H54 (cell line): ENCODE data around the gene UGT3A2.
"Not testable (repeated sequence)": the region's sequence is repeated elsewhere in the genome, so short reads cannot be mapped to it uniquely, and the experiment has no call there.

Experiments used
- DNase-seq: peaks from one replicate; pipeline ENCODE4 v3.0.0; 2011; ENCODE audit warnings: low spot score, mixed read lengths; ENCODE audit not compliant: insufficient read length
- FAIRE-seq: peaks from 3 replicates; lab custom pipeline; 2011; peaks lifted over from hg19 to GRCh38; lab: Jason Lieb, UNC
- POLR2A ChIP-seq: IDR thresholded peaks from 2 replicates; pipeline ENCODE4 v1.6.1; 2011; ENCODE audit warnings: low read depth, mild to moderate bottlenecking, low read length

Gene UGT3A2

DNA sequence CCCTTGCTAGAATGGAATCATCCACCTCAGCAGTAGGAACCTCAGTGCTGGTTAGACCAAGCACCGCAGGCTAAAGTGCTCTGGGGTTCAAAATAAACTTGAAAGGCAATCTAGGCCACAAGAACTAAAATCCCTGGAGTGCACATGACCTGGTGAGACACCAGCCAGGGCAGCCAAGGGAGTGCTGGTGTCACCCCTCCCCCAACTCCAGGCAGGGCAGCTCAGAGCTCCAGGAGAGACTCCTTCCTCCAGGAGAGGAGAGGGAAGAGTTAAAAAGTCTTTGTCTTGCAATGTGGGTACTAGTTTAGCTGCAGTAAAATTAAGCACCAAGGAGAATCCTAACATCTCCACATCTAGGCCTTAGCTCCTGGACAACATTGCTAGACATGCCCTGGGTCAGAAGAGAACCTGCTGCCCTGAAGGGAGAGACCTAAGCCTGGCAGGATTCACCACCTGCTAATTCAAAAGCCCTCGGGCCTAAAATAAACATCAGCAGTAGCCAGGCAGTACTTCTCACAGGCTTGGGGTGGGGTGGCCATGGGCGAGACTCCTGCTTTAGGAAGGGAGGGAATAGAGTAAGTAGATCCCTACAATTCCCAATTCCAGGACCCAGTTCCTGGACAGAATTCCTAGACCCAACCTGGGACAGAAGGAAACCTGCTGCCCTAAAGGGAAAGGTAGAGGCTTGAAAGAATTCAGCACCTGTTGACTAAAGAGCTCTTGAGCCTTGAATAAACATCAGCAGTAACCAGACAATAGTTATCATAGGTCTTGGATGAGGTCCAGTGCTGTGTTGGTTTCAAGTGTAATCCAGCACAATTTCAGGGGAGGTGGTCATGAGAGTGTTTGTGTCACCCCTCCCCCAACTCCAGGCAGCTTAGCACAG, 25.8 kb downstream of the UGT3A2 start:
- no peak for DNase-seq
- no peak for FAIRE-seq

DNA sequence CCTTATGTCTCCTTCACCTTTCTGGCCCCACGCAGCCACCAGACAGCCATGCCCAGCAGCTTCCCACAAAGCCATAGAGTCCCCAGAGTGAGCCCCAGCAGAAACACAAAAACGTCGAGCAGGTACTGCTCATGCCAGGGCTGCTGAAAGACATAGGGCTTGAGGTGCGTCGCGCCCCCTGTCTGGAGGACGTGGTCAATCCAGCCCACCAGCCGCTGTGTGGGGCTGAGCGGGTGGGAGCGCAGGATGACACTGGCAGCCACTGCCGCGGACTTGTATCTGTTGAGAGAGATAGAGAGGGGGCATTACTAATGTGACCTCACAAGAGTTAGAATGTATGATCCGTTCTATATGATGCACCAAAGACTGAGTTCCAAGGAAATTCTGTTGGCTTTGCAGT, 31.0 kb downstream of the UGT3A2 start:
- FAIRE-seq (no peak), DNase-seq (no peak)
- no peak for TF ChIP-seq POLR2A

More for the DNA sequence above, 25.8 kb downstream of the UGT3A2 start:
- TF ChIP-seq POLR2A = no peak

DNA sequence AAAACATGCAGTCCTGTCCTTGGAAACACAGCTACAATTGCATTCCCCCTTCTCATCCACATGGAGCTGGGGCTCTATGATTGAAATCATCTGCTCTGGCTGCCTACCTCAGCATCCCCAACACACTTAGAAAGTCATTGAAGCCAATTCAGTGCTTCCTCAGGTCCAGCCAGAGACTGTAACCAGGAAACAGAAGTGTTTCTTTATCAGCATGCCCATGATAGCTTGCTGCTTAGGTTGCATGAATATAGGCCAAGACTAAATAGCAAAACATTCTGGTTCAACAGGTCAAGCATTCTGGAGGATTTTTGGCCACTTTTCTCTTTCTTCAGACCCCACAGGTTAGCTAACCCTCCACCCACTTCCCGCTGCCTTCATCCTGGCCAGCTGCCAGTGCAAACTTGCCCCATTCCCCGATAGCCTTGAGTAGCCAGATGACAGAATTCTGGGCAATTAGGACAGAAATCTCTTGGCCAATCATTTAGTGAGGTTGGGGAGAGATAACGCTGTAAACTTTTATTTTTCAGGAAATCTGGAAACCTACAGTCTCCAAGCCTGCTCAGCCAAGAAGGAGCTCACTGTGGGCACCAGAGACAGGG, 32.0 kb downstream of the UGT3A2 start:
- FAIRE-seq, DNase-seq: not testable (repeated sequence)

DNA sequence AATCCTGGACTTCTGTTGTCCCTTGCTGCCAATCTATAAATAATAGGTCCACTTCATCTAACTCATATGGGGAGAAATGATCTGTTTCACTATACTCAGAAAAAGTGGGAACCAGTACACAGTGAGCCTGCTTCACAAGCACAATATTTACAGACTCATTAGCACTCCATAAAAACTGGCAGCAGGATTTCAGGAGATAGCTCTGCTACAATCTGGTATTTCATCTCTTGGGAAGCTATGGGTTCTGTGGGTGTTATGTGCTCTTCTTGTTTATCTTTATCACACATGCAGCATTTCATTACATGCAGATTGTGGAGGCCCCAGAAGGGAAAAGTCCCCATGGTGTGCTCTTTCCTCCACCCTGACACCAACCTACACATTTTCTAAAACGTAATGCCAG, 33.2 kb downstream of the UGT3A2 start:
- no peak for TF ChIP-seq POLR2A
- no peak for DNase-seq
- FAIRE-seq = no peak

DNA sequence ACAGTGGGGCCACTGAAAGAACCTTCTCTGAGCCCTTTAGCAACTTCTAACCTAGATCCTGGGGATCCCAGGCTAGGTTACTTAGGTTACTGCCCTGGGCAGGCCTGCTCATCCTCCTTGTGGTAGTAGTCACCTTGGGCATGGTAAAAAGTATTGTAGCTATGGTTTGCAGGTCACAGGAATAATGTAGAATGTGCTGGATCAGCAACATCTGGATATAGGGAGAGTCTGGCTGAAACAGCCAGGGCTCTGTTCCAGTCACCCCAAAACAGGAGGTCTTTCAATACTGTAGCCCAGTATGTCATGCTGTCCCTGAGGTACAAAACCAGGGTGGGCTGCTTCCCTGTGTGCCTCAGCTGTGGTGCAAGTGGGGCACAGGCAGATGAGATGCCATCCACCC, 33.6 kb downstream of the UGT3A2 start:
- FAIRE-seq = no peak
- TF ChIP-seq POLR2A = no peak
- DNase-seq = no peak

DNA sequence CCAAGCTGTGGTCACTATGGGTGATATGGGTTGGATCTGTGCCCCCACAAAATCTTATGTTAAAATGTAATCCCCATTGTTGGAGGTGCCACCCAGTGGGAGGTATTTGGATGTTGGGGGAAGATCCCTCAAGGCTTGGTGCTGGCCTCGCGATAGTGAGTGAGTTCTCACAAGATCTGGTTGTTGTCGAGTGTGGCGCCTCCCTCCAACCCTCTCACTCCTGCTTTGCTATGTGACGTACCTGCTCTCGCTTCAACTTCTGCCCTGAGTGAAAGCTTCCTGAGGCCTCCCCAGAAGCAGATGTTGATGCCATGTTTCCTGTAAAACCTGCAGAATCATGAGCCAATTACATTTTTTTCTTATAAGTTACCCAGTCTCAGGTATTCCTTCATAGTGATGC, 35.5 kb downstream of the UGT3A2 start:
- no peak for DNase-seq
- TF ChIP-seq POLR2A = no peak
- FAIRE-seq = no peak

DNA sequence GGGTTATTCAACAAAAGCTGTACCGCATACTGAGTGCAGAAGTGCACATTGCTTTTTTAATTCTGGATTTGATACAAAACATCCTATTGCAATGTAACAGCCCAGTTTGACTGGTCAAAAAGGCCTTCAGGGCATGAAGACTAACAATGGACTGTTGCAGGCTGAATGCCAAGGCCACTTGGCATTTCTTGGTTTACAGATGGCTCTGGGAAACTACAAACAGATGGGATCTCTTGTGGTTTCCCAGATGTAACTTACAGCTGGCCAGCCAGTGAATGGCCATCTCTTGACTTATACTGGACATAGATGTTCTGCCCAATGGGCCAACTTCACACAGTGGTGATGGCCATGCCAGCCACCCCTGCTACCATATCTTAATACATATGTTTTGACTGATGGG, 36.8 kb downstream of the UGT3A2 start:
- TF ChIP-seq POLR2A = no peak
- FAIRE-seq (no peak), DNase-seq (no peak)

DNA sequence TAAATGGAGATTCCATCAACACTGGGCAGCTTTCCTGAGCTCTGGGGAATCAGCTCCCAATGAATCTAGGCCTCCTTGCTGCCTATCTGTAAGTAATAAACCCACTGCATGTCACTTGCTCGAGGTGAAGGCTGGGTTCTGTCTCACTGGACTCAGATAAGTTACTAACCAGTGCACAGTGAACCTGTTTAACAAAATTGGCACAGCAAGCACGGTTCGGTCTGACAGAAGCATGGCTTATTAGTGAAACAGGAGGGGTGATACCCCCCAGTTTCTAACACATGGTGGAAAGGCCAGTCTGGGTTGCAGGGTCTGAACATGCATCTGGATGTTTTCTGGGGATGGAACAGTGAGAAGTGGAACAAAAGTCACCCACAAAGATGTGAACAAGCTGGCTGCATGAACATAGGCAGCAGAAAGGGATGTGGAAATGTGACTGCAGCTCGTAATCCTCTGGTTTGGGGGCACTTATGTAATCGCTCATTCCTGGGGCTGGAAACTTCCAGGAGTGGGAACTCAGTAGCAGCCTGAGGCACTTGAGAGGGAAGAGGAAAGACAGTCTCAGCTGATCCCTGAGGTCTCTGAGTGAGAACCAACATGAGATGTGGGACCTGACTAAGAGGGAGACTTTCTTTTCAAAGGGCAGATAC, 37.7 kb downstream of the UGT3A2 start:
- no peak for DNase-seq
- no peak for TF ChIP-seq POLR2A
- FAIRE-seq = no peak

DNA sequence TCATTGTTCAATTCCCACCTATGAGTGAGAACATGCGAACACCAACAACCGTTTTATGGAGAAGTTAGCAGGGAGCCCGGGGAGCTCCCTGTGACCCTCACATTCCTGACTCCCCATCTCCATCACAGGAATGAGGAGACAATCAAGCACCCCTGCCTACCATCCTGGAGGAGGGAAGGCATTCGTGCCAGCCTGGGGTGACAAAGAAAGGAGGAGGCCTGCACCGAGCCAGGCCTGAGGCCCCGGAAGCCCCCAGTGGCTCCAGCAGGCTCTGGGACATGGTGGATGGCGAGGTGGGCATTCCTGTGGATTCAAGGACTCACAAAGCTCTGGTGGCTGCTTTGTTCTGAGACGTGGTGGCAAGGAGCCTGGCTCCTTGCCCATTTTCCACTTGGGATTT, 39.0 kb downstream of the UGT3A2 start:
- DNase-seq = no peak
- no peak for TF ChIP-seq POLR2A
- FAIRE-seq = no peak

DNA sequence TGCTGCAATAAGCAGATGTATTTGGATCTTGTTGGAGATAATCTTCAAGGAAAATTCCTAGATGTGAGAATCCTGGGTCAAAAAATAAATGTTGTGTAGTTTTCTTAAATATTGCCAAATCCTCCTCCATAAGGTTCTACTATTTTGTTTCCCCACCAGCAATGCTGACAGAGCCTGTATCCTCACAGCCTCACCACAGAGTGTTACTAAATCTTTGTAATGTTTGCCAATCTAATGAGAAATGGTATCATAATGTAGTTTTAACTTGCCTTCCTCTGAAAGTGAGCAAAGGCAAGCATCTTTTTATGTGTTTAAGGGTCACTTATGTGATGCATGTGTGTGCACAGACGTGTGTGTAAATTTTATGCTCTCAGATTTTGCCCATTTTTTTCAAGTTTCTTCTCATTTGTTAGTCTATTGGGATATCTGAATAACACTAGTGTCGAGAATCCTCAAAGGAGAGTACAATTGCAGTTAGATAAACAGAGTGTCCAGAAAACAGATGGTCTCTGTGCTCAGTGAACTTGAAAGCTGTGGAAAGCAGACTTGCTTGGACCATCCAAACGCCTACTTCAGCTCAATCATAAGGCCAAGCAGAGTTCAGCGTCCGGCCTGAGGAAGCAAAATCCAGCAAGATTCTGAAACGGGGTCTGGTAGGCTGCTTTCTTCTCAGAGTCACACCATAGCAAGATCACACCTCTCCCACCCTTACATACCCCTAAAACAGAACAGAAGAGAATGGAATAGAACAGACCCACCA, 39.8 kb downstream of the UGT3A2 start:
- no peak for TF ChIP-seq POLR2A
- FAIRE-seq (no peak), DNase-seq (no peak)

DNA sequence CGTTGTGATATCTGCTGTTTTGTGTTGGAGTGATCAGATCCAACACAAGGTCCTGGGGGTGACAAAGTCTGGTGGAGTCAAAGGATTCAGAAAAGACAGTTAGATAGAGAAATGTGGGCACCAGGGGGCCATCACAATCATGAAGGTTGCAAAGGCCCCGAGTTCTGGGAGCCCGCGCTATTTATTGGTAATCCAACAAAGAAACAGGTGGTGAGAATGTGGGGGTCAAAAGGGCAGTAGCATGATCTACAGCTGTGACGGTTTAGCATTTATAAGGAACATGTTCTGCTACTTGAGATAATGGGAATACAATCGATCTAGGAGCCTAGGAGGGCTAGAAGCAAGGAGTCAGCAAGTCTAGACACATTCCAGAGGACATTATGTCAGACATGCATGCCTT, 44.4 kb downstream of the UGT3A2 start:
- FAIRE-seq = not testable (repeated sequence)

DNA sequence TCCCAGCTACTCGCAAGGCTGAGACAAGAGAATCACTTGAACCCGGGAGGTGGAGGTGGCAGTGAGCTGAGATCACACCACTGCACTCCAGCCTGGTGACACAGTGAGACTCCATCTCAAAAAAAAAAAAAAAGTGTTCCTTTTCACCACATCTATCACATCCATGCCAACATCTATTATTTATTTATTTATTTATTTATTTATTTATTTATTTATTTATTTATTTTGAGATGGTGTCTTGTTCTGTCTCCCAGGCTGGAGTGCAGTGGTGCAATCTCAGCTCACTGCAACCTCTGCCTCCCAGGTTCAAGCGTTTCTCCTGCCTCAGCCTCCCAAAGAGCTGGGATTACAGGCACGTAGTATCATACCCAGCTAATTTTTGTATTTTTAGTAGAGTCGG, 47.1 kb downstream of the UGT3A2 start:
- DNase-seq, FAIRE-seq: not testable (repeated sequence)

More for the DNA sequence above, 44.4 kb downstream of the UGT3A2 start:
- not testable (repeated sequence) for DNase-seq

DNA sequence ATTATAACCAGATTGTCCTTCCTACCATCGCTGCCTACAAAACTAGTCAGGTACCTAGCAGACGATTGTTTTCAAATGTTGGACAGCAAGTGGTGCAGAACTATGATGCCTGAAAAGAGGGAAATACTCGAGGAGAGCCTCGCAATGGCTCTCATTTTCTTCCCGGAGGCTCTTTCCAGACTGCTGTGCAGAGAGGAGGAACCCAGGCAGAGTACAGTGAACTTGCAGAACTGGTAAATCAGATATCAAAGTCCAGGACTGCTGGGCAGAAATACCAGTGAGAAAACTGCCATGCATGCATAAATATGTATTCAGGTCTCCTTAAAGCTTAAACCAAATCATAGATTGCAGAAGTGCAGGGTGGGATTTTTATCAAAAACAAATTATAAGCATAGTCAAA, 49.1 kb downstream of the UGT3A2 start:
- TF ChIP-seq POLR2A = no peak
- FAIRE-seq (no peak), DNase-seq (no peak)

DNA sequence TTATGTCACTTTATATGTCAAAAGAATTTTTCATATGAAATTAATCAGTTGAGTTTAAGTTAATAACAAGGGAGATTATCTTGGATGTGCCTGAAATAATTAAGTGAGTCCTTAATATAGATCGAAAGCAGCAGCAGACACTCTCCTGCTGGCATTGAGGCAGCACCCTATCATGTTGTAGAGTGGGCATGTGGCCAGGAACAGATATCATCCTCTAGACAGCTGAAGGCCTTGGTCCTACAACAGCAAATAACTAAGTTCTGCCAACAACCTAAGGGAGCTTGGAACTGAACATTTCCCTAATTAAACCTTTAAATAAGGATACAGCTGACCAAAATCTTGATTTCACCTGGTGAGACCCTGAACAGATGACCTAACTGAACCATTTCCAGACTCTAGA, 49.7 kb downstream of the UGT3A2 start:
- no peak for TF ChIP-seq POLR2A
- no peak for DNase-seq
- no peak for FAIRE-seq
